Left ventricle myocardium superior (tissue), 1 donor: Measurements from ENCODE around the gene FIZ1. TPM values are rescaled to one million over a fixed set of nuclear protein-coding genes. Genes with fewer than 3 reads are reported as not detected.
A peak's percentile ranks its signal among the peaks of the same experiment; 100 is the strongest.

ENCODE experiments used
- ATAC-seq: fragments of 200-7000 bp; cut with Tn5 transposase; one replicate; pipeline ENCODE4 v1.9.1; 2020; ENCODE audit warnings: mild to moderate bottlenecking, moderate library complexity
- DNase-seq: peaks from one replicate; pipeline ENCODE4 v3.0.0-alpha.2; 2020
- intact Hi-C: fragments of 100-400 bp; cut with micrococcal nuclease; formaldehyde crosslinking; loops from one replicate; pipeline ENCODE4 v1.11.0; 2022
- total RNA-seq: library from RNA; stranded (reverse); fragmentation: NEBNext Ultra II Directional; extraction: Animal tissue kit (Norgen Biotek cat#: 25700); gene quantifications from one replicate; pipeline ENCODE4 v1.2.1, GENCODE V29; 2021
- donor health status: DM: no; HTN: yes; CAD: no; lungs with severe emphysema.

The FIZ1 gene
- total RNA-seq, 1 donor from 2014 or later = 16.3 TPM

DNA sequence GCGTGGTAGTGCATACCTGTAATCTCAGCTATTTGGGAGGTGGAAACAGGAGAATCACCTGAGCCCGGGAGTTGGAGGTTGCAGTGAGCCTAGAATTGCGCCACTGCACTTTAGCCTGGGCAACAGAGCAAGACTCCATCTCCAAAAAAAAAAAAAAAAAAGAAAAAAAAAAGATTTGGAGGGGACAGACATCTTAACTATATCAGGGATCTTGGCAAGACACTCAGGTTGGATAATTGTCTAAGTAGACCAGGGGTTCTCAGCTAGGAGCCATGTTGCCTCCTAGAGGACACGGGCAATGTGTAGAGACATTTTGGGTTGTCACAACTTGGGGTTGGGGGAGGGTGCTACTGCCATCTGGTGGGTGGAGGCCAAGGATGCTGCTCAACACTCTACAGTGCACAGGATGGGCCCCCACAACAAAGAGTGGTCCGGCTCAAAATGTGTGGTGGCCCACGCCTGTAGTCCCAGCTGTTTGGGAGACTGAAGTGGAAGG, 39.6 kb upstream of the FIZ1 start:
- intact Hi-C loops = no loop called here
- ATAC-seq (no peak), DNase-seq (peak; percentile 38)

DNA sequence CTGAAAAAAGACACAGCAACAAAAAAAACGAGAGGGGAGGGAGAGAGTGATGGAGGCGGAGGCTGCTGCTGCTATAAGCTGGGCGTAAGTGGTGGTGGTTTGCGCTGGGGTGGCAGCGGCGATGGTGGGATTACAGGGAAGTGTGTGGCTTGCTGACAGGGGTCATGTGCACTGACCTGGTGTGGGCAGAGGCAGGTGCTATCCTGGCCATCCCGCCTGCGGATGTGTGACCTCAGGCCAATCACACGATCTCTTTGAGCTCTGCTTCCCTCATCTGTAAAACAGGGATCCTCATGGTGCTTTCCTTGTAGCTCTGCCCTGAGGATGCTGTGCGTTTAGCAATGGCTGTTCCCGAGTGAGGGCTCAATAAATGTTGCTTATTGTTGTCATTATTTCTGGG, 38.2 kb upstream of the FIZ1 start:
- peak; percentile 30 for DNase-seq
- intact Hi-C loops = no loop called here
- no peak for ATAC-seq

DNA sequence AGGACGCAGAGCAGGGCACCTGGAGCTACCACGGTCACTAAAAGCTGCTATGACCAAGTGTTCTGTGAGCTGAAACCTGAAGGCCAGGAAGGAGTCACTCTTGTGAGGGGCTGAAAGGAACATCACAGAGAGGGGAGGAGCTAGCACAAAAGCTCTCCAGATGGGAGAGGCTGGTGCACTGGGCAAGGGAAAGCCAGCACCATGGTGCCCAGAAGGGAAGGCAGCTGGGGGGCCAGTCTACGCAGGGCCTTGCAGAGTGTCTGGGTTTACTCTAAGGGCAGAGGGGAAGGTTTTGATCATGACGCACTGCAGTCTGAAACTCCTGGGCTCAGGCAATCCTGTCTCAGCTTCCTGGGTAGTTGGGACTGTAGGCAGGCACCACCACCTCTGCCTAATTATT, 37.4 kb upstream of the FIZ1 start:
- ATAC-seq (no peak), DNase-seq (peak; percentile 20)
- intact Hi-C loops = no loop called here

- intact Hi-C loops = no loop called here
- ATAC-seq = no peak
- peak; percentile 12 for DNase-seq
Observed at GRCh38 chr19:55635856-55636440, 36.6 kb upstream of the FIZ1 start.

DNA sequence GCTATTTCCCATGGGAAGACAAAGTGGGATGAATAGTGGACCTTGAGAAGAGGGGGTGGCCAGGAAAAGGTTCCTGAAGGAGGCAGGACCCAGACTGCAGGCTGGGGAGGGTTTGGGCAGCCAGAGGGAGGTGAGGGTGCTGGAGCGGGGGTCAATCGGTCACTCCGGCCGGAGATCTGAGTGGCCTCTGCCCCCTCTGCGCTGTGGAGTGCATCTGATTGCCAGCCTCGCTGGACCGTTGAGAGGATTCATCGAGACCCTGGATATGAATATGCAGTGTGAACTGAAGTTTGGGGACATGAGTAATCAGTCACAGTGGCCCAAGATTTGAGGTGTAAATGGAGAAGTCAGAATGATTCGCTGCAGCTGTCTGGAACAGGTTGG, 36.0 kb upstream of the FIZ1 start:
- intact Hi-C loops = no loop called here
- ATAC-seq (no peak), DNase-seq (peak; percentile 29)

DNA sequence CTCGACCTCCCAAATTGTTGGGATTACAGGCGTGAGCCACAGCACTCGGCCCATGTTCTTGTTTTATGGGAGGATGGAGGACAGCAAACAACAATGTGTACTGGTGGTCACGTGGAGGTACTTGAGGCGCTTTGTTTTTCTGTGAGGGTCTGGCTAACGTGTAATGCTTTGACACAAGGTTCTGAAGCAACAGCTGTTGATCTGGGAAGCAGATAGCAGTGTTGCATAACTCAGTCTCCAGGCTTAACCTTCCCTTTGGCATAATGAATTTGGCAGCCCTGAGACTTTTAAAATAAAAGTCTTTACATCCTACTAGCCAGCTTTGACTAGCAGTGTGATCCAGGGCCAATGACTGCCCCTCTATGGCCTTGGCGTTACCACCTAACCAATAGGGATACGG, 34.5 kb upstream of the FIZ1 start:
- intact Hi-C loops = no loop called here

DNA sequence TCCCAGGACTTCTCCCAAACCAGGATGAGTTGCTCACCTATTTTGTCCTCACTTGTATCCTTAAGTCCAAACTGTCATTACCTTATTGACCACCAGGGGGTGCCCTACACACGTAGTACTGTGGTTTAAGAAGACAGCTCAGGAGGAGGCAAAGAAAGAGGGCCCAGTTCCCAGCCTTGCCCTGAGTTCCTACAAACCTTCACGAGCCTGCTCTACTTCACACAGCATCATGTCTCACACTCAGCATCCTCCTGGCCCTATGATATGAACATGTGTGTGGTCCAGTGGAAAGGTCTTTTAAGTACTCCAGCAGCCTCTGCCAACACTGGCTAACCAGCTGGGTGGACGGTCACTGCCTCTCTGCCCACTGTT, 33.1 kb upstream of the FIZ1 start:
- ATAC-seq (peak; percentile 62), DNase-seq (peak; percentile 38)
- intact Hi-C loops = no loop called here

More for the DNA sequence above, 34.5 kb upstream of the FIZ1 start:
- no peak for ATAC-seq
- DNase-seq = no peak

DNA sequence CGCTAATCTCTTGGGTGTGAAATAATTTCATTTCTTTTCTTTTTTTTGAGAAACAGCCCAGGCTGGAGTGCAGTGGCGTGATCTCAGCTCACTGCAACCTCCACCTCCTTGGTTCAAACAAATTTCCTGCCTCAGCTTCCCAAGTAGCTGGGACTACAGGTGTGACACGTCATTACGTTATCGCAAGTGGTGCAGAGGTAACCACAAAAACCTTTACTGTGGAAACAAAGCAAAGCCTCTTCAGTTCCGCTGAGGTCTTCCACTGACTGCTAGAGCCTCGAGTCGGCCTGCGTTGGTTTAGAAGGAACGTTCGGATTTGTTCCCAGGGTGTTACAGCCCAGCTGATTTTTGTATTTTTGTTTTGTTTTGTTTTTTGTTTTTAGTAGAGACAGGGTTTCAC, 27.0 kb upstream of the FIZ1 start:
- ATAC-seq = no peak
- DNase-seq = no peak
- intact Hi-C loops = no loop called here

- DNase-seq = no peak
- no peak for ATAC-seq
- intact Hi-C loops = no loop called here
Observed at GRCh38 chr19:55625004-55625326, 25.6 kb upstream of the FIZ1 start.

DNA sequence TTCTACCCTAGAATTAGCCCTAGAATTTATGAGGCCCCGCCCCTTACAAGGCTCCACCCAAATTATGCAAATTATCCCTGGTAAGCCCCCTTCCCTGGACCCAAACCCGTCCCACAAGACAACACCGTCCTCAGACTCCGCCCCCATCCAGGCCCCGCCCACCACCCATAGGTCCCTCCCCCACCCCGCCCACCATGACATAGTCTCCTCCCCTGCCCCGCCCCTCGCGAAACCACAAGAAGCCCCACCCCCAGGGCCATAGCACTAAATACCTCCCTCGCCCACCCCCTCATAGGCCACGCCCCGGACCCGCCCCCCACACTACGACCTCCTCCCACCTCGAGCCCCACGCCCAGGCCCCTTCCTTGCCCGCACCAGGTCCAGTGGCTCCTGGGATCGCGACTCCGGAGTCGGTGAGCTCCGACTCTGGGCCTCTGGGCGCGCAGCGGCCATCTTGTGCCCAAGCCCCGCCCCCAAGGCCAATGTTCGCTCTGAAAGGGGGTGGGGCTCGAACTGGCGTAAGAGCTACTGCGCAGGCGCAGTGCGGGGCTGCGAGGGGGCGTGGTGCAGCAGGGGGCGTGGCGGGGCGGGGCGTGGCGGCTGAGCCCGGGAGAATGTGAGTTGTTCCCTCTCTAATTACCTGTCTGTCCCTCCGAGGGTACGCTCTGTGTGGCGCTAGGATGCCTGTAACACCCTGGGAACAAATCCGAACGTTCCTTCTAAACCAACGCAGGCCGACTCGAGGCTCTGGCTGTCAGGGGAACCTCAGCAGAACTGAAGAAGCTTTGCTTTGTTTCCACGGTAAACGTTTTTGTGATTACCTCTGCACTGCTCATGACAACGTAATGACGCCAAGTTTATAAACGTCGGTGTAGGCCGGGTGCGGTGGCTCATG, 25.0 kb upstream of the FIZ1 start, which contains the start of gene ZNF784:
ZNF784 (minus strand) TSS at position 458 of the 895 bp plus-strand sequence; CDS start at position 453, 5 bp downstream.
- DNase-seq (peak; percentile 96), ATAC-seq (peak; percentile 91)
- intact Hi-C loops = no loop called here

GRCh38 chr19:55623561-55623960, 24.2 kb upstream of the FIZ1 start:
- no peak for DNase-seq
- no peak for ATAC-seq
- intact Hi-C loops = no loop called here

GRCh38 chr19:55623130-55623529, 23.8 kb upstream of the FIZ1 start:
- ATAC-seq (no peak), DNase-seq (no peak)
- intact Hi-C loops = no loop called here

- ATAC-seq (no peak), DNase-seq (peak; percentile 40)
- intact Hi-C loops = no loop called here
Observed at GRCh38 chr19:55622242-55622969, 23.1 kb upstream of the FIZ1 start.

- DNase-seq (peak; percentile 41), ATAC-seq (no peak)
- intact Hi-C loops = no loop called here
Observed at GRCh38 chr19:55621673-55622231, 22.4 kb upstream of the FIZ1 start.

GRCh38 chr19:55621205-55621672, 21.9 kb upstream of the FIZ1 start:
- intact Hi-C loops = no loop called here
- peak; percentile 31 for DNase-seq
- no peak for ATAC-seq

GRCh38 chr19:55620410-55621204, 21.3 kb upstream of the FIZ1 start:
- DNase-seq (peak; percentile 12), ATAC-seq (no peak)
- intact Hi-C loops = no loop called here

DNA sequence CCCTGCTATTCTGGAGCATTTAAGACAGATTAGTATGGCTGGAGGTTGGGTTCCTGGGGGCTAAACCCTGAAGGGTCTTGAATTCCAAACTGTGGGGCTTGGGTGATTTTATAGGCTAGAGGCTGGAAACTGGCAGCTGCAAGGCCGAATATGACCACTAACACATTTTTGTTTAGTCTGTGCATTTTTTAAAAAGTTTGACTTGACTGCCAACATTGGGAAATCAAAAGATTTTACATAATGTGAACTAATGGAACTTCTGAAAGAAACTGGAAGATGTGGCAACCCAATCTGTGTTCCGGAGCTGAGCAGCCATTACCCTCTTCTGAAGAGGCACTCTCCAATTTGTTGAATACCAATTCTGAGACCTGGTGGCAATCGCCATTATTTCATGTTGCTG, 20.0 kb upstream of the FIZ1 start:
- ATAC-seq (no peak), DNase-seq (no peak)
- intact Hi-C loops = no loop called here

GRCh38 chr19:55618426-55618825, 19.1 kb upstream of the FIZ1 start:
- intact Hi-C loops = no loop called here
- ATAC-seq (no peak), DNase-seq (no peak)

- DNase-seq (no peak), ATAC-seq (no peak)
- intact Hi-C loops = no loop called here
Observed at GRCh38 chr19:55617426-55617825, 18.1 kb upstream of the FIZ1 start.
